ENCODE measurements around the gene NDFIP2.

NDFIP2 gene

DNA sequence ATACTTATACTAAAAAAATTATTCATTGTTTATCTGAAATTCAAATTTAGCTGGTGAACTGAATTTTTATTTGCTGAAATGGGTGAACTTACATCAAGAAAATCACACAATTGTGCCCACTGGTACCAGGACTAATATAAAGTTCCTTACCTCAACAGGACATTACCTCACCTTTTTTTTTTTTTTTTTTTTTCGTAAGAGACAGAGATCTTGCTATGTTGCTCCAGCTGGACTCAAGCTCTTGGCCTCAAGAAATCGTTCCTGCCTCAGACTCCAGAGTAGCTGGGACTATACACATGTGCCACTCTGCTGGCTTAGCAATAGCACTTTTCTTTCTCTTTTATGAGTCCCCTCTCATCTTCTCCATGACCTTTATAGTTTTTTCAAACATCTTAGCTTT lies 22.5 kb upstream of the NDFIP2 start:
- no peaks in the 10 kb centered on the region for H3K4me1 ChIP-seq (ENCODE audit: control insufficient read depth, insufficient read depth, low read length)
- H3K9me3 ChIP-seq (ENCODE audit: control insufficient read depth, insufficient read depth, low read length): no peaks in the 10 kb centered on the region
- no peaks in the 10 kb centered on the region for H3K36me3 ChIP-seq (ENCODE audit: control insufficient read depth, insufficient read depth, low read length)
- H3K4me3 ChIP-seq (ENCODE audit: low read length): no peak overlapping the region
- DNase-seq (ENCODE audit: low read depth, low spot score): no peak
- no peak overlapping the region for H3K27ac ChIP-seq (ENCODE audit: low read length)
- WGBS (ENCODE audit: insufficient coverage, insufficient read length): no CpG with 5 or more reads among the region's 2 CpGs
- H3K27me3 ChIP-seq (ENCODE audit: control insufficient read depth, insufficient read depth, low read length): no peaks in the 10 kb centered on the region

DNA sequence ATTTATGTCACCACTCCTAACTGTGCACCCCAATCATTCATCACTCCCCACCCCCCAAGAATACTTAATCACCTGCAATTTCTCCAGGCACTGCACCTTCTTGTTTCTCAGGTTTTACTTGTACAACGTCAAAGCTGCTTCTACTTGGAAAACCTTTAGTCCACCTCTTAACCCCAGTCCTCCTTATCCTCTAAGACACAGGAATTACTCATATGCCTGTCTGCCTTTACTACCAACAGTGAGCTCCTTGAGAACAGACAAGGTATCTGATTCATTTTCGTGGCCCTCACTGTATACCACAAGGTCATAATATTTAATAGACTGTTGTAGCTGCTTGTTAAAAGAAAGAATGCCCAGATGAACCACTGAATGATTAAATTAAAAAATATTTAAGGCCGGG lies 21.0 kb upstream of the NDFIP2 start:
- Histone ChIP-seq H3K27ac (ENCODE audit: low read length) (no peak overlapping the region), H3K36me3 (ENCODE audit: control insufficient read depth, insufficient read depth, low read length) (no peaks in the 10 kb centered on the region), H3K4me1 (ENCODE audit: control insufficient read depth, insufficient read depth, low read length) (no peaks in the 10 kb centered on the region), H3K4me3 (ENCODE audit: low read length) (no peak overlapping the region), H3K9me3 (ENCODE audit: control insufficient read depth, insufficient read depth, low read length) (no peaks in the 10 kb centered on the region), H3K27me3 (ENCODE audit: control insufficient read depth, insufficient read depth, low read length) (no peaks in the 10 kb centered on the region)
- no CpG with 5 or more reads among the region's 3 CpGs for WGBS (ENCODE audit: insufficient coverage, insufficient read length)
- DNase-seq (ENCODE audit: low read depth, low spot score): no peak

DNA sequence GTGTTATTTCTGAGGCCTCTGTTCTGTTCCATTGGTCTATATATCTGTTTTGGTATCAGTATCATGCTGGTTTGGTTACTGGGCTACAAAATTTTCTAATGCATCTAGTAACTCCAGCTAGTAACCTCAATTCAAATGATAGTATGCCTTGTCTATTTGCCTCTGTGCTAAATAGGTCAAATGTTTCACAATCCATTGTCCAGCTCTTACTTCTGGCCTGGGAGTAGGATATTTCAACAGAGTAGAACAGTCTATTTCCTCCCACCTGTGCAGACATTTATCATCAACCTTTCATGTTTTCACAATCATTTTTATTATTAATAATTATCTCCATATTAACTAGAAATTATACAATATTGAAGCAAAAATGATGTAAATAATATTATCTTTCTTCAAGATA lies 18.1 kb upstream of the NDFIP2 start:
- Histone ChIP-seq H3K4me1 (ENCODE audit: control insufficient read depth, insufficient read depth, low read length) (no peaks in the 10 kb centered on the region), H3K36me3 (ENCODE audit: control insufficient read depth, insufficient read depth, low read length) (no peaks in the 10 kb centered on the region), H3K27me3 (ENCODE audit: control insufficient read depth, insufficient read depth, low read length) (no peaks in the 10 kb centered on the region), H3K27ac (ENCODE audit: low read length) (no peak overlapping the region), H3K9me3 (ENCODE audit: control insufficient read depth, insufficient read depth, low read length) (no peaks in the 10 kb centered on the region), H3K4me3 (ENCODE audit: low read length) (no peak overlapping the region)
- DNase-seq (ENCODE audit: low read depth, low spot score): no peak

DNA sequence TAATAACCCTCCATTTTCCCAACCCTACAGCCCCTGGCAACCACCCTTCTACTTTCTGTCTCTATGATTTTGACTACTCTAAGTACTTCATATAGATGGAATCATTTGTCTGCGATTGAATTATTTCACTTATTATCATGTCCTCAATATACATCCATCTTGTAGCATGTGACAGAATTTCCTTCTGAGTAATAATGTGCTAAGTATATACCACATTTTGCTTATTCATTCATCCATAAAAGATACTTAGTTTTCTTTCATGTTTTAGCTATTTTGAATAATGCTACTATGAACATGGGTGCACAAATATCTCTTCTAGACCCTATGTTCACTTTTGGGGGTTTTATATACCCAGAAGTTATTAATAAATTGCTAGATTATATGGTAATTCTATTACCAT lies 17.4 kb upstream of the NDFIP2 start:
- no CpG with 5 or more reads among the region's 1 CpG for WGBS (ENCODE audit: insufficient coverage, insufficient read length)
- no peaks in the 10 kb centered on the region for H3K36me3 ChIP-seq (ENCODE audit: control insufficient read depth, insufficient read depth, low read length)
- DNase-seq (ENCODE audit: low read depth, low spot score): no peak
- H3K4me3 ChIP-seq (ENCODE audit: low read length): no peak overlapping the region
- H3K9me3 ChIP-seq (ENCODE audit: control insufficient read depth, insufficient read depth, low read length): no peaks in the 10 kb centered on the region
- H3K27ac ChIP-seq (ENCODE audit: low read length): no peak overlapping the region
- H3K27me3 ChIP-seq (ENCODE audit: control insufficient read depth, insufficient read depth, low read length): no peaks in the 10 kb centered on the region
- H3K4me1 ChIP-seq (ENCODE audit: control insufficient read depth, insufficient read depth, low read length): no peaks in the 10 kb centered on the region

DNA sequence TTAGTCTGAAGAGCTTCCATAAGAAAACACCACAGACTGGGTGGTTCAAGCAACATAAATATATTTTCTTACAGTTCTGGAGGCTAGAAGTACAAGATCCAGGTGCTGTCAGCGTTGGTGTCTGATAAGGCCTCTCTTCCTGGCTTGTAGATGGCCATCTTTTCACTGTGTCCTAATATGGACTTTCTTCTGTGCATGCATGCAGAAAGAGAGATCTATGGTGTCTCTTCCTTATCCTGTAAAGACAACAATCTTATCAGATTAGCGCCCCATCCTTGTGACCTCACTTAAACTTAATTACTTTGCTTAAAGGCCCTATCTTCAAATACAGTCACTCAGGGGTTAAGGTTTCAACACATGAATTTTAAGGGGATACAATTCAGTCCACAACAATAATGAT lies 14.1 kb upstream of the NDFIP2 start:
- WGBS (ENCODE audit: insufficient coverage, insufficient read length): no CpG with 5 or more reads among the region's 2 CpGs

DNA sequence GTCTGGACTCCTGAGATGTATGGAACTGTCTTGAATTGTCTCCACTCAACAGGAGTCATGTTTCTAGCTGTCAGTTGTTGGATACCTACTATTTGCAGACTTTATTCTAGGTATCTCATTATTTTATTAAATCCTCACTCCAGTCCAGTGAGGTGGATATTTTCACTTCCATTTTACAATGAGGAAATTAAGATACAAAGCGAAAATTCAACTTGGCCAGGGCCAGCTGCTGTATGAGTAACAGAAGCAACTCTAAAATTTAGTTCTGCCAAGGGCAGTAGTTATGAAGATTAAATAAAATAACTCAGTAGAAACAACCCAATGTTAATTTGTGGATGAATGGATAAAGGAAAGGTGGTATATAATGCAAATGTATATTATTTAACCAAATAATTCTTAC lies 12.6 kb upstream of the NDFIP2 start:
- no peak for DNase-seq (ENCODE audit: low read depth, low spot score)
- WGBS (ENCODE audit: insufficient coverage, insufficient read length): no CpG with 5 or more reads among the region's 1 CpG
- Histone ChIP-seq H3K4me3 (ENCODE audit: low read length) (no peak overlapping the region), H3K36me3 (ENCODE audit: control insufficient read depth, insufficient read depth, low read length) (no peaks in the 10 kb centered on the region), H3K27ac (ENCODE audit: low read length) (no peak overlapping the region), H3K9me3 (ENCODE audit: control insufficient read depth, insufficient read depth, low read length) (no peaks in the 10 kb centered on the region), H3K4me1 (ENCODE audit: control insufficient read depth, insufficient read depth, low read length) (no peaks in the 10 kb centered on the region), H3K27me3 (ENCODE audit: control insufficient read depth, insufficient read depth, low read length) (no peaks in the 10 kb centered on the region)

More for the DNA sequence above, 14.1 kb upstream of the NDFIP2 start:
- Histone ChIP-seq H3K4me1 (ENCODE audit: control insufficient read depth, insufficient read depth, low read length) (no peaks in the 10 kb centered on the region), H3K4me3 (ENCODE audit: low read length) (no peak overlapping the region), H3K36me3 (ENCODE audit: control insufficient read depth, insufficient read depth, low read length) (no peaks in the 10 kb centered on the region), H3K27ac (ENCODE audit: low read length) (no peak overlapping the region), H3K27me3 (ENCODE audit: control insufficient read depth, insufficient read depth, low read length) (no peaks in the 10 kb centered on the region), H3K9me3 (ENCODE audit: control insufficient read depth, insufficient read depth, low read length) (no peaks in the 10 kb centered on the region)
- DNase-seq (ENCODE audit: low read depth, low spot score): no peak

DNA sequence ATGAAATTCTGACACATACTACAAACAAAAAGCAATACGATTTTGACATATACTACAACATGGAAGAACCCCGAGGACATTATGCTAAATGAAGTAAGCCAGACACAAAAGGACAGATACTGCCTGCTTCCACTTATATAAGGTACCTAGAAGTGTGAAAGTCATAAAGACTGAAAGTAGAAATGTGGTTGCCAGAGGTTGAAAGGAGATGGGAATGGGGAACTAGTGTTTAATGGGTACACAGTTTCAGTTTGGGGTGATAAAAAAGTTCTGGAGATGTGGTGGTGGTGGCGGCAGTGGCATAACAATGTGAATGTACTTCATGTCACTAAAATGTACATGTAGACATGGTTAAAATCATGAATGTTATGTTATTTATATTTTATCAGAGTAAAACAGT lies 12.1 kb upstream of the NDFIP2 start:
- Histone ChIP-seq H3K4me3 (ENCODE audit: low read length) (no peak overlapping the region), H3K9me3 (ENCODE audit: control insufficient read depth, insufficient read depth, low read length) (no peaks in the 10 kb centered on the region)
- no CpG with 5 or more reads among the region's 3 CpGs for WGBS (ENCODE audit: insufficient coverage, insufficient read length)

DNA sequence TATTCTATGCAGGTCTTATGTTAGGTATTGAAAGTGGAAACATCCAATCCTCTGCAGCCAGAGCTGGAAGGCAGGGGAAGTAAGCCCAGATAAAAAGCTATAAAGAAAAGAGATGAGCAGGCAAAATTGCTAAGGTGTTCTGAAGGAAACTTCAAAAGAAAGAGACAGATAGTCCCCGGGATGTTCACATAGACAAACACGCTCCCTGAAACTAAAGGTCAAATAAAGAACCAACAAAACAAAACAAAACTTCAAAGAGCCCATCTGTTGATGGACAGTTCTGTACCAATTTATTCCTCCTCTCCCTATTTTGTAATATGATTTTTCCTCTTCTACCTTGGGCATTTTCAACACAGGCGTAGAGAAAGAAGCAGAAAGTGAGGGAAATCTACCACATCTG lies 11.3 kb upstream of the NDFIP2 start:
- Histone ChIP-seq H3K27ac (ENCODE audit: low read length) (no peak overlapping the region), H3K4me1 (ENCODE audit: control insufficient read depth, insufficient read depth, low read length) (no peaks in the 10 kb centered on the region), H3K4me3 (ENCODE audit: low read length) (no peak overlapping the region), H3K9me3 (ENCODE audit: control insufficient read depth, insufficient read depth, low read length) (no peaks in the 10 kb centered on the region), H3K27me3 (ENCODE audit: control insufficient read depth, insufficient read depth, low read length) (no peaks in the 10 kb centered on the region), H3K36me3 (ENCODE audit: control insufficient read depth, insufficient read depth, low read length) (no peaks in the 10 kb centered on the region)
- WGBS (ENCODE audit: insufficient coverage, insufficient read length): no CpG with 5 or more reads among the region's 3 CpGs
- no peak for DNase-seq (ENCODE audit: low read depth, low spot score)

More for the DNA sequence above, 12.1 kb upstream of the NDFIP2 start:
- no peaks in the 10 kb centered on the region for H3K36me3 ChIP-seq (ENCODE audit: control insufficient read depth, insufficient read depth, low read length)
- H3K27ac ChIP-seq (ENCODE audit: low read length): no peak overlapping the region
- no peaks in the 10 kb centered on the region for H3K27me3 ChIP-seq (ENCODE audit: control insufficient read depth, insufficient read depth, low read length)
- no peaks in the 10 kb centered on the region for H3K4me1 ChIP-seq (ENCODE audit: control insufficient read depth, insufficient read depth, low read length)
- no peak for DNase-seq (ENCODE audit: low read depth, low spot score)

DNA sequence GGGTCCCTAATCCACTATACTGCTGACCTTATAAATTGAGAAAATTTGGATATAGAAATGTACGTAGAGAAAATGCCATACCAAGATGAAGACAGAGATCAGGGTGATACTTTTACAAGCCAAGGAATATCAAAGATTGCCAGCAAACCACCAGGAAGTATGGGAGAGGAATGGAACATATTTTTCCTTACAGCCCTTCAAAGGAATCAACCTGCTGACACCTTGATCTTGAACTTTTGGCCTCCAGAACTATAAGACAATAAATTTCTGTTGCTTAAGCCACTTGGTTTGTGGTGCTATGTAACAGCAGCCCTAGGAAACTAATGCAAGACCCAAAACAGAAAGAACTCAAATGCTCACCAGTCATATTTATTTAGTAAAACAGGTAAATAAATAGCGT lies 10.3 kb upstream of the NDFIP2 start:
- no peaks in the 10 kb centered on the region for H3K9me3 ChIP-seq (ENCODE audit: control insufficient read depth, insufficient read depth, low read length)
- no CpG with 5 or more reads among the region's 2 CpGs for WGBS (ENCODE audit: insufficient coverage, insufficient read length)

DNA sequence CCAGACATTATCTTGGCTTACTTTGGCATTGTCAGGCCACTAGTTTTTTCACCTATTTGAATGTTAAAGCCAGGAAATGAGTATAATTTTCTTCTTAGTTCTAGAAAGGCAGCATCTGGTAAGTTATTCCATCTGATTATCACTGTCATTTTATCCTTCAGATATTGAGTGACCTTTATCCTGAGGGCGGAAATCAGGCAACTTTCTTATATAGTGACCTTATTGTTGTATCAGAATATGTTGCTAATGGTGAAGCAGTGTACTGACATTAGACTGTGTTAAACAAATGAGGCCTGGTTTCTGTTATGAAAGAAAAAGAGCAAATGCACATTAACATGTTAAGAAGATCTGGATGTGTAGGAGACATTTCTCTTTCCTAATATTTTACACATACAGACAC lies 5.4 kb upstream of the NDFIP2 start:
- Histone ChIP-seq H3K9me3 (ENCODE audit: control insufficient read depth, insufficient read depth, low read length) (no peaks in the 10 kb centered on the region), H3K27ac (ENCODE audit: low read length) (no peak overlapping the region), H3K36me3 (ENCODE audit: control insufficient read depth, insufficient read depth, low read length) (no peaks in the 10 kb centered on the region), H3K4me3 (ENCODE audit: low read length) (no peak overlapping the region), H3K27me3 (ENCODE audit: control insufficient read depth, insufficient read depth, low read length) (no peaks in the 10 kb centered on the region), H3K4me1 (ENCODE audit: control insufficient read depth, insufficient read depth, low read length) (no peaks in the 10 kb centered on the region)
- DNase-seq (ENCODE audit: low read depth, low spot score): no peak
- WGBS (ENCODE audit: insufficient coverage, insufficient read length): no CpG with 5 or more reads among the region's 1 CpG

More for the DNA sequence above, 10.3 kb upstream of the NDFIP2 start:
- H3K4me1 ChIP-seq (ENCODE audit: control insufficient read depth, insufficient read depth, low read length): no peaks in the 10 kb centered on the region
- H3K27me3 ChIP-seq (ENCODE audit: control insufficient read depth, insufficient read depth, low read length): no peaks in the 10 kb centered on the region
- H3K4me3 ChIP-seq (ENCODE audit: low read length): no peak overlapping the region
- no peak for DNase-seq (ENCODE audit: low read depth, low spot score)
- H3K27ac ChIP-seq (ENCODE audit: low read length): no peak overlapping the region
- no peaks in the 10 kb centered on the region for H3K36me3 ChIP-seq (ENCODE audit: control insufficient read depth, insufficient read depth, low read length)

DNA sequence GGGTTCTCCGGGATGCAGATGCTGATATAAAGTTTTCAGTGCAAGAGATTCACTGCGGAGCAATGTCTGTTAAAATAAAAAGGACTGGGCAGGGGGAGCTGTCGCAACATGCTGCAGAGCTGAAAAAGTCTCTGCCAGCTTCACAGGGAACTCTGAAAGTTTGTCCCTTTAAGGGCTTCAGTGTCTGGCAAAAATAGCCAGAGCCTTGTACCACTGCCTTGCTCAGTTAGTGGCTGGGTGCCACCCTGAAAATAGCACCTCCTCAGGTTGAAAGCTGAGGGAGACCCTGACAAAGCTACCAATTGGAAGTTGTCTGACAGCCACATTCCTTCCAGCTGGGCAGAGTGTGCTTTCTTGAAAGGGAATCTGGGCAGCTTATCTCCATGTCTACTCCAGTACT lies 3.0 kb upstream of the NDFIP2 start:
- Histone ChIP-seq H3K27me3 (ENCODE audit: control insufficient read depth, insufficient read depth, low read length) (no peaks in the 10 kb centered on the region), H3K9me3 (ENCODE audit: control insufficient read depth, insufficient read depth, low read length) (no peaks in the 10 kb centered on the region), H3K4me3 (ENCODE audit: low read length) (no peak overlapping the region), H3K4me1 (ENCODE audit: control insufficient read depth, insufficient read depth, low read length) (no peaks in the 10 kb centered on the region), H3K36me3 (ENCODE audit: control insufficient read depth, insufficient read depth, low read length) (no peaks in the 10 kb centered on the region), H3K27ac (ENCODE audit: low read length) (no peak overlapping the region)
- WGBS (ENCODE audit: insufficient coverage, insufficient read length): no CpG with 5 or more reads among the region's 3 CpGs
- DNase-seq (ENCODE audit: low read depth, low spot score): no peak
